Pancreas (tissue), 10 donors: ENCODE measurements around the gene ENO1. TPM values are rescaled to one million over a fixed set of nuclear protein-coding genes. Genes with fewer than 3 reads are reported as not detected.

Experiments used
- ATAC-seq, 4 donors: fragments of 200-7000 bp; cut with Tn5 transposase; one replicate each; pipeline versions ENCODE4 v1.8.0 to v1.9.1; 2020; ENCODE audit warnings: mild to moderate bottlenecking in 4 of 4, moderate library complexity in 4 of 4
- DNase-seq, 6 donors: peaks; one replicate each; pipeline ENCODE4 v3.0.0-alpha.2; 2020
- FAIRE-seq: peaks from 2 replicates; lab custom pipeline; 2012; peaks lifted over from hg19 to GRCh38; lab: Jason Lieb, UNC
- H3K27ac ChIP-seq, 4 donors: fragments of 200-600 bp; sonication (generic); 1 replicate in 3 of 4; 2 replicates in 1 of 4; pipeline versions ENCODE4 v1.5.0 to v1.8.0; 2020
- H3K27me3 ChIP-seq, 4 donors: fragments of 200-600 bp; one replicate each; pipeline ENCODE4 v1.8.0; 2021
- H3K36me3 ChIP-seq, 3 donors: fragments of 200-600 bp; sonication (generic) in 1 of 3; one replicate each; pipeline versions ENCODE4 v1.5.0 to v1.8.0; 2020 to 2021
- H3K4me1 ChIP-seq, 3 donors: fragments of 200-600 bp; one replicate each; pipeline ENCODE4 v1.8.0; 2021
- H3K4me3 ChIP-seq, 4 donors: fragments of 200-600 bp; sonication (generic) in 2 of 4; one replicate each; pipeline versions ENCODE4 v1.5.0 to v1.8.0; 2020 to 2021
- H3K9me3 ChIP-seq, 4 donors: fragments of 200-600 bp; one replicate each; pipeline ENCODE4 v1.8.0; 2021
- CTCF ChIP-seq, 4 donors: fragments of 200-600 bp; sonication (generic) in 3 of 4; IDR thresholded peaks; one replicate each; pipeline versions ENCODE4 v1.5.0 to v1.8.0; 2021; ENCODE audit warnings: antibody characterized with exemption in 4 of 4
- WGBS, 2 donors: extraction: QIAGEN DNeasy Blood & Tissue Kit; methylation state at CpG; one replicate each; pipeline ENCODE4 v1.1.7; 2013; 5-methylcytosine and 5-hydroxymethylcytosine counted together
- intact Hi-C, 3 donors: fragments of 100-400 bp; cut with DNase I; formaldehyde crosslinking; loops; one replicate each; pipeline versions ENCODE4 v1.11.1 to v1.14.2; 2022
- polyA plus RNA-seq, 2 donors: library from polyadenylated mRNA; stranded (reverse); fragments of 200-250 nt; gene quantifications; one replicate each; pipeline ENCODE4 v1.2.3, GENCODE V29; 2013
- total RNA-seq, 6 donors: library from RNA; stranded (reverse); fragmentation: NEBNext Ultra II Directional in 4 of 6; extraction: Animal tissue kit (Norgen Biotek cat#: 25700) in 4 of 6; gene quantifications; one replicate each; pipeline versions ENCODE4 v1.2.1 to v1.2.4, GENCODE V29; 2021 to 2023
- donor health status: healthy with polysubstance abuse.
- donor health status: DM: no; HTN: no; CAD: no; lungs with moderate emphysema.
- donor health status: DM: no; HTN: no; CAD: no.
- donor health status: control.
- donor health status: control.
- donor health status: Bipolar disorder and iron deficiency.
- donor health status: DM: yes; HTN: yes; CAD: no.
- donor health status: DM: no; HTN: no; CAD: no.
- donor health status: DM: no; HTN: no; CAD: no.
- donor health status: DM: yes; HTN: yes; CAD: no.

ENO1 gene
- total and polyA plus RNA-seq, 8 donors = 69.9 to 299 (median 166) TPM

GRCh38 chr1:8873506-8874229 is 4.8 kb downstream of the ENO1 start:
- peaks cover 0 to 36% (median 30%) of the 10 kb centered on the region in 3 donors for H3K36me3 ChIP-seq
- TF ChIP-seq CTCF (IDR thresholded peaks at IDR 0.05) = no peak
- intact Hi-C loops = no loop called here

GRCh38 chr1:8873001-8873400 is 5.5 kb downstream of the ENO1 start:
- no peak for FAIRE-seq
- 96% methylated on average over 5 of the region's 5 CpGs for WGBS, 2 donors
- no peak for DNase-seq
- Histone ChIP-seq H3K9me3 (no peaks in the 10 kb centered on the region), H3K36me3 (peaks cover 0 to 39% (median 34%) of the 10 kb centered on the region in 3 donors), H3K4me3 (no peak overlapping the region), H3K27ac (peak overlapping the region in 2 of 4 donors; percentile 48 to 49), H3K4me1 (peaks cover 4 to 47% (median 27%) of the 10 kb centered on the region in 3 donors), H3K27me3 (no peaks in the 10 kb centered on the region)
- intact Hi-C loops = no loop called here
- ATAC-seq = no peak
- no peak for TF ChIP-seq CTCF (IDR thresholded peaks at IDR 0.05)

More at GRCh38 chr1:8873506-8874229, 4.8 kb downstream of the ENO1 start:
- DNase-seq (peak in 5 of 6 donors; percentile 44 to 82 (median 63)), FAIRE-seq (no peak), ATAC-seq (peak; percentile 13 to 70 (median 45))
- no peaks in the 10 kb centered on the region for H3K27me3 ChIP-seq
- H3K27ac ChIP-seq = peak overlapping the region in 2 of 4 donors; percentile 48 to 49
- H3K9me3 ChIP-seq = no peaks in the 10 kb centered on the region
- no peak overlapping the region for H3K4me3 ChIP-seq
- WGBS, 2 donors = 46 to 51% methylated on average over 5 of the region's 5 CpGs
- peaks cover 4 to 47% (median 27%) of the 10 kb centered on the region in 3 donors for H3K4me1 ChIP-seq

- no peak for TF ChIP-seq CTCF (IDR thresholded peaks at IDR 0.05)
- no peak overlapping the region for H3K4me3 ChIP-seq
- 71 to 80% methylated on average over 5 of the region's 5 CpGs for WGBS, 2 donors
- no peaks in the 10 kb centered on the region for H3K27me3 ChIP-seq
- no peak overlapping the region for H3K27ac ChIP-seq
- intact Hi-C loops = no loop called here
- ATAC-seq (no peak), FAIRE-seq (no peak), DNase-seq (no peak)
- H3K4me1 ChIP-seq = peaks cover 0 to 45% (median 27%) of the 10 kb centered on the region in 3 donors
- H3K36me3 ChIP-seq = peaks cover under 1 to 44% (median 41%) of the 10 kb centered on the region in 3 donors
- H3K9me3 ChIP-seq = no peaks in the 10 kb centered on the region
These were observed 6.5 kb downstream of the ENO1 start for GRCh38 chr1:8871965-8872399.

- TF ChIP-seq CTCF (IDR thresholded peaks at IDR 0.05) = peak in 2 of 4 donors; percentile 7 to 11
- WGBS, 2 donors = 75 to 77% methylated on average over 7 of the region's 7 CpGs
- no peak overlapping the region for H3K4me3 ChIP-seq
- no peaks in the 10 kb centered on the region for H3K27me3 ChIP-seq
- intact Hi-C loops = no loop called here
- H3K27ac ChIP-seq = peak overlapping the region in 1 of 4 donors; percentile 2
- no peaks in the 10 kb centered on the region for H3K9me3 ChIP-seq
- ATAC-seq = peak in 3 of 4 donors; percentile 29 to 45 (median 32)
- FAIRE-seq = no peak
- DNase-seq = peak in 1 of 6 donors; percentile 39
- peaks cover 0 to 40% (median 27%) of the 10 kb centered on the region in 3 donors for H3K4me1 ChIP-seq
- peaks cover 2 to 48% (median 45%) of the 10 kb centered on the region in 3 donors for H3K36me3 ChIP-seq
These were observed 6.9 kb downstream of the ENO1 start for GRCh38 chr1:8871539-8871935.
